Activated CD8-positive, alpha-beta T cell treated with anti-CD3 and anti-CD28 coated beads for 36 hours (primary cell): Measurements from ENCODE around the gene FANCE. TPM values are rescaled to one million over a fixed set of nuclear protein-coding genes. Genes with fewer than 3 reads are reported as not detected.

ENCODE experiments used
- ATAC-seq: fragments of 200-7000 bp; cut with Tn5 transposase; one replicate; pipeline ENCODE4 v1.10.0; 2021; ENCODE audit warnings: mild to moderate bottlenecking, moderate library complexity
- CTCF ChIA-PET: fragments of 350-600 bp; sonication (Branson Sonifier 250); formaldehyde crosslinking; loops from one replicate; lab custom pipeline; 2021; ENCODE audit warnings: antibody characterized with exemption; lab: Charles Lee
- POLR2A ChIA-PET: fragments of 350-600 bp; sonication (Branson Sonifier 250); formaldehyde crosslinking; loops from one replicate; lab custom pipeline; 2021; ENCODE audit warnings: antibody characterized with exemption; lab: Charles Lee
- DNase-seq: peaks from one replicate; pipeline ENCODE4 v3.0.0-alpha.2; 2020
- H3K27ac Mint-ChIP-seq: one replicate; pipeline ENCODE4 v1.8.0; 2021; ENCODE audit warnings: mild to moderate bottlenecking, mixed read lengths
- H3K27me3 Mint-ChIP-seq: one replicate; pipeline ENCODE4 v1.8.0; 2021; ENCODE audit warnings: mixed read lengths
- H3K36me3 Mint-ChIP-seq: one replicate; pipeline ENCODE4 v1.8.0; 2021; ENCODE audit warnings: low read depth, mixed read lengths
- H3K4me1 Mint-ChIP-seq: one replicate; pipeline ENCODE4 v1.8.0; 2021; ENCODE audit warnings: low read depth, mixed read lengths
- H3K4me3 Mint-ChIP-seq: one replicate; pipeline ENCODE4 v1.8.0; 2021; ENCODE audit warnings: mild to moderate bottlenecking, moderate library complexity, mixed read lengths
- H3K9me3 Mint-ChIP-seq: one replicate; pipeline ENCODE4 v1.8.0; 2021; ENCODE audit warnings: mixed read lengths
- intact Hi-C: fragments of 100-400 bp; cut with micrococcal nuclease; formaldehyde crosslinking; loops from one replicate; pipeline ENCODE4 v1.10.0; 2022
- total RNA-seq, 2 experiments: library from RNA; stranded (reverse); gene quantifications; one replicate each; pipeline ENCODE4 v1.2.3, GENCODE V29; 2021
- TF ChIP-seq, protein P1 (sequence below): fragments of 200-600 bp; IDR thresholded peaks from one replicate; pipeline ENCODE4 v1.8.0; 2022; ENCODE audit warnings: antibody characterized with exemption, mild to moderate bottlenecking

Gene FANCE
- total RNA-seq, 2 experiments from 2014 or later, result 18.8 to 19.4 TPM

DNA sequence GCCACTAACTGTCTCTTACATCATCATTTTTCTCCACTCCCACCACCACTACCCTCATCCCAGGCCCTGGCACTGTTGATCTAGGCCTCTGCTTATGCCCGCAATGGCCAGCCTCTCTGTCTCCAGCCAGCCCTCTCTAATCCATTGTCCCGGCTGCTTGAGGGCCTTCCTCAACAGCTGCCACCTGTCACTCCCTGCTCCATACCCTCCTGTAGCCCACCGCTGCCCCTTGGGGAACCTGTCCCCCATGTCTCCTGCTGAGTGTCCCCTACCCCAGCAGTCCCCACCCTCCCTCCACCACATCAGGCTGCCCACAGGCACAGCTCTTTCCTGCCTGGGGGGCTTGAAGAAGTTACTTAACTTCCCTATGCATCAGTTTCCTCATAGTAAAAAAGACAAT is 31.4 kb downstream of the FANCE start:
- no peak overlapping the region for H3K27ac Mint-ChIP-seq
- no peak for DNase-seq
- H3K27me3 Mint-ChIP-seq, result no peaks in the 10 kb centered on the region
- ChIA-PET POLR2A (interaction anchor here (2.0 to 24.5 kb wide), 2 partner anchors 12 to 13 kb away, joined by 5 to 327 read pairs; partner anchors contain the start of gene RPL10A), CTCF (interaction anchor here (1.7 kb wide), 1 partner anchor 10 kb away, joined by 5 read pairs; no protein-coding TSS in a partner anchor)
- no peaks in the 10 kb centered on the region for H3K9me3 Mint-ChIP-seq
- H3K4me1 Mint-ChIP-seq, result peaks cover 8% of the 10 kb centered on the region
- H3K4me3 Mint-ChIP-seq, result no peak overlapping the region
- no peak for ATAC-seq
- TF ChIP-seq, protein P1, sequence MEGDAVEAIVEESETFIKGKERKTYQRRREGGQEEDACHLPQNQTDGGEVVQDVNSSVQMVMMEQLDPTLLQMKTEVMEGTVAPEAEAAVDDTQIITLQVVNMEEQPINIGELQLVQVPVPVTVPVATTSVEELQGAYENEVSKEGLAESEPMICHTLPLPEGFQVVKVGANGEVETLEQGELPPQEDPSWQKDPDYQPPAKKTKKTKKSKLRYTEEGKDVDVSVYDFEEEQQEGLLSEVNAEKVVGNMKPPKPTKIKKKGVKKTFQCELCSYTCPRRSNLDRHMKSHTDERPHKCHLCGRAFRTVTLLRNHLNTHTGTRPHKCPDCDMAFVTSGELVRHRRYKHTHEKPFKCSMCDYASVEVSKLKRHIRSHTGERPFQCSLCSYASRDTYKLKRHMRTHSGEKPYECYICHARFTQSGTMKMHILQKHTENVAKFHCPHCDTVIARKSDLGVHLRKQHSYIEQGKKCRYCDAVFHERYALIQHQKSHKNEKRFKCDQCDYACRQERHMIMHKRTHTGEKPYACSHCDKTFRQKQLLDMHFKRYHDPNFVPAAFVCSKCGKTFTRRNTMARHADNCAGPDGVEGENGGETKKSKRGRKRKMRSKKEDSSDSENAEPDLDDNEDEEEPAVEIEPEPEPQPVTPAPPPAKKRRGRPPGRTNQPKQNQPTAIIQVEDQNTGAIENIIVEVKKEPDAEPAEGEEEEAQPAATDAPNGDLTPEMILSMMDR, result no peak
- no peaks in the 10 kb centered on the region for H3K36me3 Mint-ChIP-seq
- intact Hi-C loops, result no loop called here

DNA sequence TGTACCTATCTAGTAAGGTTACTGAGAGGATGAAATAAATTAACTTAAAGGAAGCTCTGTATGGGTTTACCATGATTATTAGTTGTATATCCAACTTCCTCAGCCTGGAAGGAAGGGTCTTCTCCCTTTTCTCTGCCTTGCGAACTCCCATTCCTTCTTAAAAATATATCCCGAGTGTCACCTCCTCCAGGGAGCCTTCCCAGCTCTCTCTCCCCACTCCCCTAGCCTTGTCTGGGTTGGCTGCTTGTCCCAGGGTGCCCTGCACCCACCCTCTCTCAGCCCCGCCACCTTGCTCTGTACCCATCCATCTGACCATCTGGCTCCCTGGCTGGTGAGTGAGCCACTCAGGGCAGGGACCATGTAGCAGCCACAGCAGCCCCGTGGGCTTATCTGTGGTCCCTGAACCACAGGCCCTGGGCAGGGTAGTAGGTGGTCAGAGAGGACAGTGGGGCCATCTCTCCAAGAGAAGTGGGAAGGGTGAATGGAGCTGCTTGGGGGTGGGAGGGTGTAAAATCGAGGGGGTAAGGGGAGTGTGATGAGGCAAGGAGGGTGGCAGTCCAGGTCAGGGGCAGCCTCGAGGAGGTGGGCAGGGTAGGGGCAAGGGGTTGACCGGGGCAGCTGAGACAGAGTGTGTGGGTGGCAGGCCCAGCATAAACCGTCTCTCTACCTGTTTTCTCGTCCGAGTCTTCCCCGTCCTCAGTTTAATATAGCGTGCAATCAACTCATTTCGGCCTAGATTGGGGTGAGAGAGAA is 31.9 kb downstream of the FANCE start:
- no peak for DNase-seq
- no peak overlapping the region for H3K4me3 Mint-ChIP-seq

DNA sequence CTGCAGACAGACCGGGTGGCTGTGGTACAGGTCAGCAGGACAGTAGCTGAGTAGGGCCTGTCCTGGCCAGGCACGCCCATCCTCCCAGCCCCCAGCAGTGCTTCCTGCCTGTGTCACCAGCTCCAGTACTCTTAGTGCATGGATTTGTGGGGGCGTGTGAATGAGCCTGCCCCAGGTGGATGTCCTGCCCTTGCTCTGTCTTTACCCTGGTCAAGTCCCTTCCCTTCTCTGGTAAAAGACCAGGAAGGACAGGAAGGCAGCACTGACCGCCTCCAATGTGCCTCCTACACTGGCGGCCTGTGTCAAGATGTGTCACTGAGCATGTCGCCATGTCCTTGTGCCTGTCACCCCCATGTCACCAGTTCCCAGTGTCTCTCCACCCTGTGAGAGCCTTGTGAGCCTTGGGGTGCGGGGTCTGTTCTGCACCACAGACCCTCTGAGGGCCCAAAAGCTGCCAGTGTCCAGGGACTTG is 32.8 kb downstream of the FANCE start:
- ChIA-PET POLR2A (interaction anchor here (2.0 to 24.5 kb wide), 2 partner anchors 11 to 13 kb away, joined by 5 to 327 read pairs; partner anchors contain the start of gene RPL10A), CTCF (interaction anchor here (1.1 kb wide), 1 partner anchor 37 kb away, joined by 3 read pairs; no protein-coding TSS in a partner anchor)
- intact Hi-C loops, result no loop called here
- no peaks in the 10 kb centered on the region for H3K27me3 Mint-ChIP-seq
- no peak overlapping the region for H3K4me3 Mint-ChIP-seq
- H3K4me1 Mint-ChIP-seq, result peaks cover 8% of the 10 kb centered on the region
- H3K27ac Mint-ChIP-seq, result no peak overlapping the region
- ATAC-seq, result no peak
- no peak for DNase-seq
- H3K36me3 Mint-ChIP-seq, result no peaks in the 10 kb centered on the region
- TF ChIP-seq, protein P1, result no peak
- H3K9me3 Mint-ChIP-seq, result no peaks in the 10 kb centered on the region

More for the DNA sequence above, 31.9 kb downstream of the FANCE start:
- no peak for ATAC-seq
- intact Hi-C loops, result no loop called here
- TF ChIP-seq, protein P1, result no peak
- POLR2A ChIA-PET, result interaction anchor here (0.6 to 24.5 kb wide), 3 partner anchors 12 to 13 kb away, joined by 4 to 327 read pairs (median 5); partner anchors contain the start of genes RPL10A and TEAD3
- Mint-ChIP-seq H3K36me3 (no peaks in the 10 kb centered on the region), H3K4me1 (peaks cover 8% of the 10 kb centered on the region), H3K9me3 (no peaks in the 10 kb centered on the region), H3K27ac (no peak overlapping the region), H3K27me3 (no peaks in the 10 kb centered on the region)
- CTCF ChIA-PET, result interaction anchor here (1.1 to 1.7 kb wide), 2 partner anchors 11 to 38 kb away, joined by 3 to 5 read pairs; no protein-coding TSS in a partner anchor

DNA sequence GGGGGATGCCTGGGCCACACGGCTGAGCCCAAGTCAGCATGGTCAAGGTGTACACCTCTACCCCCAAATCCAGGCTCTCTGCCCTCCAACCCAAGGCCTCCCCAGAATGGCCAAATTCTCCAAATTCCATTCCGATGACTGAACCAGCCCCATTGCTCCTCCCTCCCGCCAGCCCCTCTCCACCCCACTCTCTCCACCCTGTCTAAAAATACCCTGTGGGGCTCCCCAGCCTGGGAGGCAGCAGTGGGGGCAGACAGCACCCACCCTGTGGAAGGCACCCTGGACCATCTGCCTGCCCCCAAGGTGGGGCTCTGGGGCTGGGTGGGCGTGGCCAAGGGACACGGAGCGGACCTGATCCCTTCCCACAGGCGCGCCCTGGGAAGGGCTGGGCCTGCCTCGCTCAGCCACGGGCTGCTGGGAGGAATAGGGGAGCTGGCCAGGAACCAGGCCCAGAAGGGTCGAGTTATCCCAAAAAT is 33.3 kb downstream of the FANCE start:
- TF ChIP-seq, protein P1, result no peak
- no peaks in the 10 kb centered on the region for H3K9me3 Mint-ChIP-seq
- H3K4me3 Mint-ChIP-seq, result no peak overlapping the region
- DNase-seq (no peak), ATAC-seq (no peak)
- peaks cover 8% of the 10 kb centered on the region for H3K4me1 Mint-ChIP-seq
- ChIA-PET CTCF (interaction anchor here (1.3 kb wide), 1 partner anchor 67 kb away, joined by 3 read pairs; no protein-coding TSS in a partner anchor), POLR2A (interaction anchor here (2.0 to 24.5 kb wide), 2 partner anchors 11 to 14 kb away, joined by 5 to 327 read pairs; partner anchors contain the start of gene RPL10A)
- H3K27me3 Mint-ChIP-seq, result no peaks in the 10 kb centered on the region
- intact Hi-C loops, result no loop called here
- H3K27ac Mint-ChIP-seq, result no peak overlapping the region
- H3K36me3 Mint-ChIP-seq, result no peaks in the 10 kb centered on the region
